Type B pancreatic cell (in vitro differentiated cells): ENCODE data around the gene MCIDAS. TPM values are rescaled to one million over a fixed set of nuclear protein-coding genes. Genes with fewer than 3 reads are reported as not detected.

Source experiments
- DNase-seq: peaks from one replicate; pipeline ENCODE4 v3.0.0; 2021; ENCODE audit warnings: mixed read lengths; ENCODE audit not compliant: unreplicated experiment; ENCODE audit errors: extremely low spot score
- H3K27ac Mint-ChIP-seq: 2 replicates; pipeline ENCODE4 v1.8.0; 2021; ENCODE audit warnings: mild to moderate bottlenecking, mixed read lengths
- H3K27me3 Mint-ChIP-seq: 2 replicates; pipeline ENCODE4 v1.8.0; 2021; ENCODE audit warnings: mixed read lengths
- H3K36me3 Mint-ChIP-seq: 2 replicates; pipeline ENCODE4 v1.8.0; 2021; ENCODE audit warnings: mixed read lengths
- H3K4me1 Mint-ChIP-seq: one replicate; pipeline ENCODE4 v1.8.0; 2021; ENCODE audit warnings: mixed read lengths; ENCODE audit not compliant: unreplicated experiment
- H3K4me3 Mint-ChIP-seq: 2 replicates; pipeline ENCODE4 v1.8.0; 2021; ENCODE audit warnings: mild to moderate bottlenecking, mixed read lengths
- H3K9me3 Mint-ChIP-seq: 2 replicates; pipeline ENCODE4 v1.8.0; 2021; ENCODE audit warnings: mixed read lengths
- CTCF ChIP-seq: fragments of 200-600 bp; sonication (generic); conservative IDR thresholded peaks from 2 replicates; pipeline ENCODE4 v1.5.0; 2021; ENCODE audit warnings: antibody characterized with exemption, mild to moderate bottlenecking
- microRNA-seq: library from miRNA; unstranded; fragments of <30 nt; microRNA quantifications from one replicate; pipeline ENCODE4, GENCODE V29; 2020
- total RNA-seq: library from RNA; stranded (reverse); gene quantifications from 2 replicates; pipeline ENCODE4 v1.2.1, GENCODE V29; 2021; ENCODE audit warnings: low replicate concordance

Gene MCIDAS
- total RNA-seq, 1 donor from 2014 or later = 0.36 TPM

- Mint-ChIP-seq H3K27me3 (peaks cover 89% of the 10 kb centered on the region), H3K4me1 (peaks cover 13% of the 10 kb centered on the region), H3K4me3 (peak overlapping the region; percentile 79), H3K27ac (no peak overlapping the region), H3K9me3 (no peaks in the 10 kb centered on the region), H3K36me3 (no peaks in the 10 kb centered on the region)
- TF ChIP-seq CTCF = no peak
- no peak for DNase-seq
These were observed 51.3 kb downstream of the MCIDAS start for GRCh38 chr5:55175781-55176175.

GRCh38 chr5:55173687-55174230 lies 53.4 kb downstream of the MCIDAS start:
- H3K36me3 Mint-ChIP-seq = no peaks in the 10 kb centered on the region
- H3K27me3 Mint-ChIP-seq = peaks cover 80% of the 10 kb centered on the region
- H3K27ac Mint-ChIP-seq = peak overlapping the region; percentile 63
- H3K9me3 Mint-ChIP-seq = no peaks in the 10 kb centered on the region
- no peak for TF ChIP-seq CTCF
- H3K4me3 Mint-ChIP-seq = peak overlapping the region; percentile 89
- peaks cover 13% of the 10 kb centered on the region for H3K4me1 Mint-ChIP-seq
- DNase-seq = no peak

GRCh38 chr5:55172937-55173686 lies 54.0 kb downstream of the MCIDAS start, which contains the start of gene CDC20B:
CDC20B (minus strand) TSS chr5:55173177; CDS start chr5:55173000, 177 bp downstream.
- Mint-ChIP-seq H3K4me1 (peaks cover 13% of the 10 kb centered on the region), H3K27ac (peak within 1 kb of the TSS; percentile 63), H3K9me3 (no peaks in the 10 kb centered on the region), H3K27me3 (peaks cover 74% of the 10 kb centered on the region), H3K36me3 (no peaks in the 10 kb centered on the region), H3K4me3 (peak within 1 kb of the TSS; percentile 89)
- peak; percentile 78 for DNase-seq
- TF ChIP-seq CTCF = no peak

GRCh38 chr5:55172051-55172899 lies 54.8 kb downstream of the MCIDAS start:
- Mint-ChIP-seq H3K27ac (peak overlapping the region; percentile 41), H3K9me3 (no peaks in the 10 kb centered on the region), H3K27me3 (peaks cover 65% of the 10 kb centered on the region), H3K36me3 (no peaks in the 10 kb centered on the region), H3K4me1 (peaks cover 13% of the 10 kb centered on the region), H3K4me3 (peak overlapping the region; percentile 87)
- no peak for DNase-seq
- TF ChIP-seq CTCF = peak; percentile 89

- Mint-ChIP-seq H3K36me3 (no peaks in the 10 kb centered on the region), H3K4me3 (no peak overlapping the region), H3K4me1 (peaks cover 13% of the 10 kb centered on the region), H3K9me3 (no peaks in the 10 kb centered on the region), H3K27me3 (peaks cover 57% of the 10 kb centered on the region), H3K27ac (no peak overlapping the region)
- TF ChIP-seq CTCF = no peak
- DNase-seq = no peak
These were observed 55.6 kb downstream of the MCIDAS start for GRCh38 chr5:55171471-55171870.

Small RNA genes within 50 kb of the gene (microRNA-seq; reads per million reads assigned to microRNA genes)
- gene MIR449A (295 reads per million, percentile 72 among the genes with 10 or more reads in this experiment), gene MIR449B (8.8 reads per million, percentile 30 among the genes with 10 or more reads in this experiment), gene MIR449C (22.3 reads per million, percentile 46 among the genes with 10 or more reads in this experiment)

Other genes with a start within 250 kb of the MCIDAS start
- 0.17 and 0.29 TPM in 2 replicates for gene ESM1, start 241.7 kb downstream of the MCIDAS start, total RNA-seq
- not detected in 2 replicates for gene GZMK, start 203.1 kb downstream of the MCIDAS start, total RNA-seq
- gene GZMA, start 124.7 kb downstream of the MCIDAS start, total RNA-seq = not detected in 2 replicates
- 34.6 and 58.6 TPM in 2 replicates for gene GPX8, start 67.1 kb downstream of the MCIDAS start, total RNA-seq
- gene CDC20B, start 54.1 kb downstream of the MCIDAS start, total RNA-seq = 0.38 and 0.92 TPM in 2 replicates
- 1.6 and 2.7 TPM in 2 replicates for gene CCNO, start 6.3 kb upstream of the MCIDAS start, total RNA-seq
- 21.7 and 24.0 TPM in 2 replicates for gene DHX29, start 80.4 kb upstream of the MCIDAS start, total RNA-seq
- gene MTREX, start 80.7 kb upstream of the MCIDAS start, total RNA-seq = 66.0 and 77.5 TPM in 2 replicates